HepG2 (cell line): ENCODE results near the gene S100A16. TPM values are rescaled to one million over a fixed set of nuclear protein-coding genes. Genes with fewer than 3 reads are reported as not detected.

Experiments
- ARID2 ChIP-seq: sonication (generic); formaldehyde crosslinking; IDR thresholded peaks from 2 replicates; pipeline ENCODE4 v1.8.1; 2022; ENCODE audit warnings: mild to moderate bottlenecking, missing genetic modification reagents, borderline replicate concordance
- BCL6 ChIP-seq: IDR thresholded peaks from 2 replicates; pipeline ENCODE4 v1.6.1; 2016; ENCODE audit warnings: missing genetic modification reagents, missing compliant biosample characterization
- CBX1 ChIP-seq: IDR thresholded peaks from one replicate; pipeline ENCODE4 v1.6.1; 2016; ENCODE audit warnings: antibody characterized with exemption, low read depth
- CENPX ChIP-seq: sonication (generic); formaldehyde crosslinking; IDR thresholded peaks from 2 replicates; pipeline ENCODE4 v1.9.0; 2021; ENCODE audit warnings: mild to moderate bottlenecking, missing genetic modification reagents, moderate library complexity
- EZH2 ChIP-seq: conservative IDR thresholded peaks from 2 replicates; pipeline ENCODE4 v1.6.1; 2012; ENCODE audit warnings: mild to moderate bottlenecking, low read depth, low read length, moderate library complexity
- NFAT5 ChIP-seq: sonication (generic); formaldehyde crosslinking; IDR thresholded peaks from 2 replicates; pipeline ENCODE4 v1.4.0; 2020; ENCODE audit warnings: missing genetic modification reagents
- SP4 ChIP-seq: sonication (generic); formaldehyde crosslinking; IDR thresholded peaks from 2 replicates; pipeline ENCODE4 v1.8.1; 2023; ENCODE audit warnings: mild to moderate bottlenecking, missing genetic modification reagents
- SRSF4 ChIP-seq: fragments of 200-400 bp; formaldehyde crosslinking; IDR thresholded peaks from one replicate; pipeline ENCODE4 v1.6.1; 2018; ENCODE audit warnings: mild to moderate bottlenecking, low read depth, low read length, moderate library complexity; ENCODE audit not compliant: poor library complexity, severe bottlenecking
- TGIF2 ChIP-seq: IDR thresholded peaks from 2 replicates; pipeline ENCODE4 v1.6.1; 2016; ENCODE audit warnings: control low read depth, missing compliant biosample characterization
- ZFP1 ChIP-seq: IDR thresholded peaks from 2 replicates; pipeline ENCODE4 v1.6.1; 2016
- ZMAT3 ChIP-seq: sonication (generic); formaldehyde crosslinking; conservative IDR thresholded peaks from 2 replicates; pipeline ENCODE4 v1.7.0; 2021; ENCODE audit warnings: missing genetic modification reagents
- ZNF101 ChIP-seq: sonication (generic); formaldehyde crosslinking; IDR thresholded peaks from 2 replicates; pipeline ENCODE4 v1.4.0; 2020; ENCODE audit warnings: mild to moderate bottlenecking, low read depth, missing genetic modification reagents, borderline replicate concordance
- ZNF260 ChIP-seq: sonication (generic); formaldehyde crosslinking; IDR thresholded peaks from 2 replicates; pipeline ENCODE4 v1.4.0; 2020; ENCODE audit warnings: missing genetic modification reagents, low read depth, mild to moderate bottlenecking, borderline replicate concordance
- ZNF607 ChIP-seq: sonication (generic); formaldehyde crosslinking; IDR thresholded peaks from 2 replicates; pipeline ENCODE4 v1.5.1; 2020; ENCODE audit warnings: missing genetic modification reagents, mild to moderate bottlenecking, borderline replicate concordance
- ZNF724P ChIP-seq: sonication (generic); formaldehyde crosslinking; IDR thresholded peaks from 2 replicates; pipeline ENCODE4 v1.8.0; 2022; ENCODE audit warnings: missing genetic modification reagents, borderline replicate concordance
- polyA plus RNA-seq, 8 experiments: library from polyadenylated mRNA; depleted of rRNA in 3 of 8; stranded (reverse) in 7 of 8; unstranded in 1 of 8; fragments of >200 nt; fragmentation: Illumina TruSeq in 4 of 8; extraction: Trizol in 4 of 8; gene quantifications; 2 replicates each; pipeline versions ENCODE4 v1.2.1 to v1.2.3, GENCODE V29; 2011 to 2016; ENCODE audit warnings: low read depth in 4 of 8, missing spikeins in 1 of 8, mixed read lengths in 1 of 8; ENCODE audit not compliant: insufficient read depth in 1 of 8
- total RNA-seq, 5 experiments: library from RNA; depleted of rRNA; stranded (reverse); fragments of >200 nt; fragmentation: Illumina TruSeq; extraction: Trizol; gene quantifications; 2 replicates each; pipeline ENCODE4 v1.2.3, GENCODE V29; 2016; ENCODE audit warnings: low read depth in 1 of 5
- TF ChIP-seq, protein P1 (sequence below): sonication (generic); formaldehyde crosslinking; IDR thresholded peaks from 2 replicates; pipeline ENCODE4 v1.4.0; 2020; ENCODE audit warnings: missing genetic modification reagents, low read depth, mild to moderate bottlenecking, borderline replicate concordance
- TF ChIP-seq, protein P2 (sequence below): IDR thresholded peaks from 2 replicates; pipeline ENCODE4 v1.6.1; 2016; ENCODE audit warnings: missing compliant biosample characterization, missing genetic modification reagents, borderline replicate concordance
- TF ChIP-seq, protein P3 (sequence below): sonication (generic); formaldehyde crosslinking; conservative IDR thresholded peaks from 2 replicates; pipeline ENCODE4 v1.5.0; 2020; ENCODE audit warnings: missing genetic modification reagents
- TF ChIP-seq, protein P4 (sequence below): sonication (generic); formaldehyde crosslinking; IDR thresholded peaks from 2 replicates; pipeline ENCODE4 v1.4.0; 2020; ENCODE audit warnings: mild to moderate bottlenecking, low read depth, missing genetic modification reagents

S100A16 gene
- total and polyA plus RNA-seq, 2 of the 13 experiments (the other 11 are each of a cell fraction or from before 2014, with no cell fraction given), result 46.0 to 195 TPM

DNA sequence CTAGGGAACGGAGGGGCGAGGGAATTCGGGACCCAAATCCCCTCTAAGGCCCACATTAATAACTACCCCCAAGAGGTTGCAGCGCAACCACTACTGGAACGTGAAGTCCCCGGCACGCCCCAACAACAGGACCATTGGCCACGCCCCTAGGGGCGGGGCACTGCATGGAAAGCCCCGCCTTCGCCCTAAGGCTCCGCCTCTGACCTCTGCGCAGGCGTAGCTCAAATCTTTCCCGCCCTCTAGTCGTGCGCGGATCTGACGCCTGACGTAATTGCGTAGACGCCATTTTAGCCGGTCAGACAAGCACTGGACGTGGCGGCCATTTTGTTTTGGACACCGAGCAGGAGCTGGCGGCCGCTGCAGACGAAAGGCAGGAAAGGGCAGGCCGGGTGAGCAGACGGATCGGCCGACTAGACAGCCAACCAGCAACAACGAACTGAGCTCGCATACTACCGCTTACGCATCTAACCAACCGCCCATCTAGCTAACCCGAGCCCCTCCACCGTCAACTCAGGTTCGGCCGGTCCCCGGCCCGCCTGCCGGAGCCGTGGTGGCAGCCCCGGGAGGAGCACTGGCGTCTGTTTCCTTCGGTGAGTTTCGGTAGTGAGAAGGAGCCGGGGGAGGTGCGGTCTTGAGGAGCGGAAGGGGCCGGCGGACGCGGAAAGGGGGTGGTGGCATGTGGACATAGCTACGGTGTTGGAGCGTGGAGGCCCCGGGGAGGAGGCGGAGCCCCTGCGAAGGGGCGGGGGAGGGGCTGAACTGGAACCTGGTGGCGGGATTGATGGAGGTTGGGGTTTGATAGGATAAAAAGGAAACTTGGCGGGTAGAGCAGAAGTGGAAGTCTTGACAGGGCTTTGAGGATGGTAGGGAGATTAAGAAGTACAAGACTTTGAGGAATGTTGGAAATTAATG is 21.1 kb upstream of the S100A16 start, which contains the start of gene CHTOP (continued):
- TF ChIP-seq, protein P1, sequence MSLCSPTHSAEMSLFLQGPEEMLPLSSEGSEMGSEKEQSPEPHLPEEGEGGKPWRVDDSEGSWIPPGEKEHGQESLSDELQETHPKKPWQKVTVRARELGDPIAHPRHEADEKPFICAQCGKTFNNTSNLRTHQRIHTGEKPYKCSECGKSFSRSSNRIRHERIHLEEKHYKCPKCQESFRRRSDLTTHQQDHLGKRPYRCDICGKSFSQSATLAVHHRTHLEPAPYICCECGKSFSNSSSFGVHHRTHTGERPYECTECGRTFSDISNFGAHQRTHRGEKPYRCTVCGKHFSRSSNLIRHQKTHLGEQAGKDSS, result no peak
- no peak for TF ChIP-seq TGIF2 (CRISPR knock-in tag)
- no peak for TF ChIP-seq ZNF260 (CRISPR knock-in tag)
- TF ChIP-seq ZFP1 (CRISPR knock-in tag), result no peak
- TF ChIP-seq, protein P2, sequence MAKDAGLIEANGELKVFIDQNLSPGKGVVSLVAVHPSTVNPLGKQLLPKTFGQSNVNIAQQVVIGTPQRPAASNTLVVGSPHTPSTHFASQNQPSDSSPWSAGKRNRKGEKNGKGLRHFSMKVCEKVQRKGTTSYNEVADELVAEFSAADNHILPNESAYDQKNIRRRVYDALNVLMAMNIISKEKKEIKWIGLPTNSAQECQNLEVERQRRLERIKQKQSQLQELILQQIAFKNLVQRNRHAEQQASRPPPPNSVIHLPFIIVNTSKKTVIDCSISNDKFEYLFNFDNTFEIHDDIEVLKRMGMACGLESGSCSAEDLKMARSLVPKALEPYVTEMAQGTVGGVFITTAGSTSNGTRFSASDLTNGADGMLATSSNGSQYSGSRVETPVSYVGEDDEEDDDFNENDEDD (CRISPR knock-in tag), result peak; percentile 95
- no peak for TF ChIP-seq ZNF724P
- TF ChIP-seq EZH2, result no peak
- 0 out of 2 replicates have a peak, but pooled peaks have one; percentile 24 for TF ChIP-seq BCL6 (CRISPR knock-in tag)
- peak; percentile 91; the same call in 1 of the 2 replicates for TF ChIP-seq ZNF607
- TF ChIP-seq, protein P3, sequence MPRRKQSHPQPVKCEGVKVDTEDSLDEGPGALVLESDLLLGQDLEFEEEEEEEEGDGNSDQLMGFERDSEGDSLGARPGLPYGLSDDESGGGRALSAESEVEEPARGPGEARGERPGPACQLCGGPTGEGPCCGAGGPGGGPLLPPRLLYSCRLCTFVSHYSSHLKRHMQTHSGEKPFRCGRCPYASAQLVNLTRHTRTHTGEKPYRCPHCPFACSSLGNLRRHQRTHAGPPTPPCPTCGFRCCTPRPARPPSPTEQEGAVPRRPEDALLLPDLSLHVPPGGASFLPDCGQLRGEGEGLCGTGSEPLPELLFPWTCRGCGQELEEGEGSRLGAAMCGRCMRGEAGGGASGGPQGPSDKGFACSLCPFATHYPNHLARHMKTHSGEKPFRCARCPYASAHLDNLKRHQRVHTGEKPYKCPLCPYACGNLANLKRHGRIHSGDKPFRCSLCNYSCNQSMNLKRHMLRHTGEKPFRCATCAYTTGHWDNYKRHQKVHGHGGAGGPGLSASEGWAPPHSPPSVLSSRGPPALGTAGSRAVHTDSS (CRISPR knock-in tag), result no peak
- TF ChIP-seq SP4, result peak; percentile 97
- no peak for TF ChIP-seq SRSF4
- peak; percentile 84; the same call in 1 of the 2 replicates for TF ChIP-seq ARID2 (CRISPR knock-in tag)
- TF ChIP-seq CENPX, result no peak
- TF ChIP-seq NFAT5 (CRISPR knock-in tag), result no peak
- TF ChIP-seq, protein P4, sequence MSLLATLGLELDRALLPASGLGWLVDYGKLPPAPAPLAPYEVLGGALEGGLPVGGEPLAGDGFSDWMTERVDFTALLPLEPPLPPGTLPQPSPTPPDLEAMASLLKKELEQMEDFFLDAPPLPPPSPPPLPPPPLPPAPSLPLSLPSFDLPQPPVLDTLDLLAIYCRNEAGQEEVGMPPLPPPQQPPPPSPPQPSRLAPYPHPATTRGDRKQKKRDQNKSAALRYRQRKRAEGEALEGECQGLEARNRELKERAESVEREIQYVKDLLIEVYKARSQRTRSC (CRISPR knock-in tag), result no peak
- 0 out of 2 replicates have a peak, but pooled peaks have one; percentile 85 for TF ChIP-seq ZNF101 (CRISPR knock-in tag)
- peak; percentile 7 for TF ChIP-seq CBX1
- peak; percentile 85 for TF ChIP-seq ZMAT3 (CRISPR knock-in tag)
